ENCODE data around the gene RARG.

Gene RARG

DNA sequence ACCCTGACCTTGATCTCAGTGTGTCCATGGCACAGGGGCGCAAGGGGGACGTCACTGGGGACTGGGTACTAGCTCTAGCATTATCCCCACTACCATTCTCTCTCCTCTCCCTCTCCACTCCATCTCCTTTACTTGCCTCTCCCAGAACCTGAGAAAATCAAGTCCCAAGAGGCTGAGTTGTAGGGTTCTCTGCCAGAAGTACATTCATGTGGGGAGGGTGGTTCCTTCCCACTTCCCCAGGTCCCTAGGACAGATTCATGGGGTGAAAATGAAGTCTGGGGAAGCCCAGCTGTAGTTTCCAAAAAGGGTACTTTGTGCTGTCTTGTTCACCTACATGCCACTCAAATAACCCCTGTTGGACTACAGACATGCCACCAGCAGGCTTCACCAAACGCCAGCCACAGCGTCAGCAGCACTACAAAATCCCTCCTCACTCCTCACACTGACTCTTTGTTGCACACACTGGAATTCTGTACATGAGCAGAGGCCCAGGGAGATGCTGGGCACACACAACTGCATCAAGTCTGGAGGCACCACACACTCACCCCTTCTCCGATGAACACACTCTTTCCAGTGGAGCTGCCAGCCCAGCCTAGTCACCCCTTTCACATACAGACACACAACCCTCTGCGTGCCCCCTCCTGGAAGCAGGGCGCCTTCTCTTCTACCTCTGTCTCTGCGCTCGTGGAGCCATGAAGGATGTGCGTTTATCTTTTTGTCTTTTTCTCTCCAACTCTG, 6.9 kb downstream of the RARG start:
- no peak for DNase-seq (ENCODE audit: low read depth)
- TF ChIP-seq CTCF (IDR thresholded peaks at IDR 0.05; ENCODE audit: control insufficient read depth, insufficient read depth, low read depth, low read length, missing control alignments) = no peak
- H3K4me3 ChIP-seq (ENCODE audit: control insufficient read depth, low read depth, low read length) = no peak overlapping the region

- TF ChIP-seq CTCF (IDR thresholded peaks at IDR 0.05; ENCODE audit: control insufficient read depth, insufficient read depth, low read depth, low read length, missing control alignments) = peak; percentile 34
- no peak overlapping the region for H3K4me3 ChIP-seq (ENCODE audit: control insufficient read depth, low read depth, low read length)
Measured at GRCh38 chr12:53224061-53224896, 7.7 kb downstream of the RARG start.

GRCh38 chr12:53223389-53224060, 8.5 kb downstream of the RARG start:
- TF ChIP-seq CTCF (IDR thresholded peaks at IDR 0.05; ENCODE audit: control insufficient read depth, insufficient read depth, low read depth, low read length, missing control alignments) = no peak
- no peak overlapping the region for H3K4me3 ChIP-seq (ENCODE audit: control insufficient read depth, low read depth, low read length)
- no peak for DNase-seq (ENCODE audit: low read depth)

More at GRCh38 chr12:53224061-53224896, 7.7 kb downstream of the RARG start:
- no peak for DNase-seq (ENCODE audit: low read depth)

- no peak for TF ChIP-seq CTCF (IDR thresholded peaks at IDR 0.05; ENCODE audit: control insufficient read depth, insufficient read depth, low read depth, low read length, missing control alignments)
- DNase-seq (ENCODE audit: low read depth) = no peak
- H3K4me3 ChIP-seq (ENCODE audit: control insufficient read depth, low read depth, low read length) = no peak overlapping the region
Measured at GRCh38 chr12:53222806-53223261, 9.2 kb downstream of the RARG start.

- H3K4me3 ChIP-seq (ENCODE audit: control insufficient read depth, low read depth, low read length) = peak overlapping the region; percentile 23
- no peak for DNase-seq (ENCODE audit: low read depth)
- no peak for TF ChIP-seq CTCF (IDR thresholded peaks at IDR 0.05; ENCODE audit: control insufficient read depth, insufficient read depth, low read depth, low read length, missing control alignments)
Measured at GRCh38 chr12:53222170-53222721, 9.8 kb downstream of the RARG start.

Measured in AG09309 (cell line).